Transverse colon (tissue), 3 donors: ENCODE data around the gene NRG2.

Experiments
- EP300 ChIP-seq: sonication (generic); formaldehyde crosslinking; IDR thresholded peaks from one replicate; pipeline ENCODE4 v1.6.1; 2017; ENCODE audit warnings: antibody characterized with exemption, low read depth
- TF ChIP-seq, protein P1 (sequence below), 5 experiments: fragments of 200-600 bp in 3 of 5; fragments of 450-650 bp in 2 of 5; sonication (generic) in 3 of 5; IDR thresholded peaks; 1 replicate in 2 of 5; 2 replicates in 3 of 5; pipeline ENCODE4 v1.5.1; 2016 to 2017; ENCODE audit warnings: antibody characterized with exemption in 5 of 5, inconsistent platforms in 3 of 5, mild to moderate bottlenecking in 2 of 5, moderate library complexity in 1 of 5

DNA sequence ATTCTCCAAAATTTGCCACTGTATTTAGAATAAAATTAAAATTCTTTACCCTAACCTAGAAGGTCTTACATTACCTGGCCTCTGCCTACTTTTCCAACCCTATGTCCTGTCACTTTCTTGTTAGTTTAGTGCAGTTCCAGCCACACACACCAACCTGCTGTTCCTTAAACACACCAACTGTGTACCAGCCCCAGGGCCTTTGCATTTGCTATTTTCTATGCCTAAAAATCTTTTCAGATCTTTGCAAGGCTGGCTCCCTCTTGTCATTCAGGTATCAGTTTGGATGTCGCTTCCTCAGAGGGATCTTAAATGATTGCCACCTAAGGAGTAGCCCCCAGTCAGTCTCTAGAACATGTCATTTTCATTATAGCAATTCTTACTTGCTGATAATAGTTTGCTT is 17.7 kb upstream of the NRG2 start:
- TF ChIP-seq, protein P1, sequence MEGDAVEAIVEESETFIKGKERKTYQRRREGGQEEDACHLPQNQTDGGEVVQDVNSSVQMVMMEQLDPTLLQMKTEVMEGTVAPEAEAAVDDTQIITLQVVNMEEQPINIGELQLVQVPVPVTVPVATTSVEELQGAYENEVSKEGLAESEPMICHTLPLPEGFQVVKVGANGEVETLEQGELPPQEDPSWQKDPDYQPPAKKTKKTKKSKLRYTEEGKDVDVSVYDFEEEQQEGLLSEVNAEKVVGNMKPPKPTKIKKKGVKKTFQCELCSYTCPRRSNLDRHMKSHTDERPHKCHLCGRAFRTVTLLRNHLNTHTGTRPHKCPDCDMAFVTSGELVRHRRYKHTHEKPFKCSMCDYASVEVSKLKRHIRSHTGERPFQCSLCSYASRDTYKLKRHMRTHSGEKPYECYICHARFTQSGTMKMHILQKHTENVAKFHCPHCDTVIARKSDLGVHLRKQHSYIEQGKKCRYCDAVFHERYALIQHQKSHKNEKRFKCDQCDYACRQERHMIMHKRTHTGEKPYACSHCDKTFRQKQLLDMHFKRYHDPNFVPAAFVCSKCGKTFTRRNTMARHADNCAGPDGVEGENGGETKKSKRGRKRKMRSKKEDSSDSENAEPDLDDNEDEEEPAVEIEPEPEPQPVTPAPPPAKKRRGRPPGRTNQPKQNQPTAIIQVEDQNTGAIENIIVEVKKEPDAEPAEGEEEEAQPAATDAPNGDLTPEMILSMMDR (IDR thresholded peaks at IDR 0.05) = no peak
- TF ChIP-seq EP300 = no peak
